Activated CD4-positive, alpha-beta T cell treated with anti-CD3 and anti-CD28 coated beads, Interleukin-2, amount 10 ng/mL, durations not matched to agents 7 days and 5 days (primary cell): ENCODE results near the gene RNASE4. TPM values are rescaled to one million over a fixed set of nuclear protein-coding genes. Genes with fewer than 3 reads are reported as not detected.
"Not testable (repeated sequence)": the region's sequence is repeated elsewhere in the genome, so short reads cannot be mapped to it uniquely, and the experiment has no call there.

ENCODE experiments used
- CTCF ChIA-PET: fragments of 350-600 bp; sonication (Branson Sonifier 250); formaldehyde crosslinking; loops from one replicate; lab custom pipeline; 2021; ENCODE audit warnings: antibody characterized with exemption; lab: Charles Lee
- POLR2A ChIA-PET: fragments of 350-600 bp; sonication (Branson Sonifier 250); formaldehyde crosslinking; loops from one replicate; lab custom pipeline; 2021; ENCODE audit warnings: antibody characterized with exemption; lab: Charles Lee
- DNase-seq: peaks from one replicate; pipeline ENCODE4 v3.0.0-alpha.2; 2020
- H3K27ac Mint-ChIP-seq: one replicate; pipeline ENCODE4 v1.8.0; 2021; ENCODE audit warnings: mild to moderate bottlenecking, moderate library complexity, mixed read lengths
- H3K27me3 Mint-ChIP-seq: one replicate; pipeline ENCODE4 v1.8.0; 2021; ENCODE audit warnings: mixed read lengths
- H3K36me3 Mint-ChIP-seq: one replicate; pipeline ENCODE4 v1.8.0; 2021; ENCODE audit warnings: low read depth, mixed read lengths
- H3K4me1 Mint-ChIP-seq: one replicate; pipeline ENCODE4 v1.8.0; 2021; ENCODE audit warnings: mixed read lengths
- H3K4me3 Mint-ChIP-seq: one replicate; pipeline ENCODE4 v1.8.0; 2021; ENCODE audit warnings: mild to moderate bottlenecking, moderate library complexity, mixed read lengths
- H3K9me3 Mint-ChIP-seq: one replicate; pipeline ENCODE4 v1.8.0; 2021; ENCODE audit warnings: mixed read lengths
- total RNA-seq, 2 experiments: library from RNA; stranded (reverse); gene quantifications; one replicate each; pipeline ENCODE4 v1.2.3, GENCODE V29; 2021

Gene RNASE4
- total RNA-seq, 2 experiments from 2014 or later, result 0.92 to 1.4 TPM

DNA sequence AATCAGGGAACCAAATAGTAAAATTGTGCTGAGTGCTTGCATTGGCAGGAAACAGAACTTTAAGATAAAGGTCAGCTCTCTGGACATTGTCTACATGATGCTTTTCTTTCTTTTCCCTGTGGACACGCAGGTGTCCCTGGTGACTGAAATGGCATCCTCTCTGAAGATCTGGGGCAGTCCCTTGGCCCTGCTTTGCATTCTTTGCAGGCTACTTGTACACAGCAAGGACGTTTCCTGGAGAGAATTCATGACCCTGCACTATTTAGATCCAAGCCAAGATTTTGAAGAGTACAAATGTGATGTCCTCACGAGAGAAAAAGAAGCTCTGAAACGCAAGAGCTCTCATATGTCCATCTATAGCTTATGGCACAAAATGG is 50.1 kb downstream of the RNASE4 start:
- ChIA-PET CTCF (no interaction called here), POLR2A (no interaction called here)
- no peak for DNase-seq
- Mint-ChIP-seq H3K4me1 (no peaks in the 10 kb centered on the region), H3K36me3 (no peaks in the 10 kb centered on the region), H3K27ac (no peak overlapping the region), H3K27me3 (peaks cover 4% of the 10 kb centered on the region), H3K9me3 (no peaks in the 10 kb centered on the region), H3K4me3 (no peak overlapping the region)

DNA sequence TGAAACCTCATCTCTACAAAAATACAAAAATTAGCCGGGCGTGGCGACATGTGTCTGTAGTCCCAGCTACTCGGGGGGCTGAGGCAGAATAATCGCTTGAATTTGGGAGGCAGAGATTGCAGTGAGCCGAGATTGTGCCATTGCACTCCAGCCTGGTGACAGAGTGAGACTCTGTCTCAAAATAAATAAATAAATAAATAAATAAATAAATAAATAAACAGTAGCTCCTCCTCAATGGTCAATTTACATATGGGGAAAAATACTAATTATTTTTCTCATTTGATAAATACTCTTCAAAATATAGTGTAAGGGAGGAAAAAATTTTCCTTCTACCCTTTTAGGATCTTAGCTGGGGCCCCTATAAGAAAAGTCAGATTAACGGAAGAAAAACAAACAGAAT is 53.9 kb downstream of the RNASE4 start:
- H3K27me3 Mint-ChIP-seq, POLR2A ChIA-PET, H3K36me3 Mint-ChIP-seq, H3K27ac Mint-ChIP-seq, H3K9me3 Mint-ChIP-seq, H3K4me1 Mint-ChIP-seq, H3K4me3 Mint-ChIP-seq, CTCF ChIA-PET, DNase-seq: not testable (repeated sequence)

DNA sequence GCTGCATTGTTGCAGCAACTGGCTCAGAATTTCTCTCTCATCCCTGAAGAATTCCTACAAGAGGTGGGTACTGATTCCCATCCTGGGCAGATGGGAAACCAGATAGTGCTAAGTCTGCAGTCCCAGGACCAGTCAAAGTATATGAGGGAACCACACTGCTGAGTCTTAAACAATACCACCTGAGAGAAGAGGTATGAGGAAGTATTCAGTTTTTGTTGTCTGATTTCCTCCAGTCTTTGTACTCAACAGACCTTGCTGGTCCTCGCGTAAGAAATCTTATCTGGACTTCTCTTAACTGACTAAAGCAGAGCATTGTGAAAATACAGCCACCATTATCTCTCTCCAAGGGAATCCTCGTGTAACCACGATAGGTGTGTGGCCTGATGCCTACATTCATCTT is 57.8 kb downstream of the RNASE4 start:
- no peaks in the 10 kb centered on the region for H3K4me1 Mint-ChIP-seq
- H3K9me3 Mint-ChIP-seq, result no peaks in the 10 kb centered on the region
- POLR2A ChIA-PET, result no interaction called here
- CTCF ChIA-PET, result interaction anchor here (0.6 to 0.7 kb wide), 2 partner anchors 16 to 64 kb away, joined by 4 to 5 read pairs; no protein-coding TSS in a partner anchor
- DNase-seq, result no peak
- peaks cover 2% of the 10 kb centered on the region for H3K27me3 Mint-ChIP-seq
- no peak overlapping the region for H3K27ac Mint-ChIP-seq
- H3K4me3 Mint-ChIP-seq, result no peak overlapping the region
- no peaks in the 10 kb centered on the region for H3K36me3 Mint-ChIP-seq

DNA sequence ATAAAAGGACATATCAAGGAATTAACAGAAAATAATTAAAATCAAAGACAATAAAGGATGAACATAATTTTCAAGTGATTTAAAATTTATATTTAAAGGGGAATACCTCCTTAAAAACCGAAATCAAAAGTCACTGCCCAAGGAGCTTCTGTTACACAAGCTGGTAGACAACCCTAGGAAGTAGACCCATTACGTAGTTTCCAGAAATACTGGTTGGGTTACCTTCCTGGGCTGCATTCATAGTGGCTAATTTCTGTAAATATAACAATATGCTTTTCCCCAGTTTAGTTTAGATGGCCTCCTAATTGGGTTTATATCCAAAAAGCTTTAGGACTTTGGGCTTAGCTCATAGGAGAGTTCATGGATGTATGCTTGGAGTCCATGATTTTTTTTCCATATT is 59.2 kb downstream of the RNASE4 start:
- H3K27me3 Mint-ChIP-seq, result peaks cover 1% of the 10 kb centered on the region
- CTCF ChIA-PET, result no interaction called here
- no peaks in the 10 kb centered on the region for H3K9me3 Mint-ChIP-seq
- no peaks in the 10 kb centered on the region for H3K36me3 Mint-ChIP-seq
- no peaks in the 10 kb centered on the region for H3K4me1 Mint-ChIP-seq
- DNase-seq, result no peak
- POLR2A ChIA-PET, result no interaction called here
- H3K4me3 Mint-ChIP-seq, result no peak overlapping the region
- H3K27ac Mint-ChIP-seq, result no peak overlapping the region

DNA sequence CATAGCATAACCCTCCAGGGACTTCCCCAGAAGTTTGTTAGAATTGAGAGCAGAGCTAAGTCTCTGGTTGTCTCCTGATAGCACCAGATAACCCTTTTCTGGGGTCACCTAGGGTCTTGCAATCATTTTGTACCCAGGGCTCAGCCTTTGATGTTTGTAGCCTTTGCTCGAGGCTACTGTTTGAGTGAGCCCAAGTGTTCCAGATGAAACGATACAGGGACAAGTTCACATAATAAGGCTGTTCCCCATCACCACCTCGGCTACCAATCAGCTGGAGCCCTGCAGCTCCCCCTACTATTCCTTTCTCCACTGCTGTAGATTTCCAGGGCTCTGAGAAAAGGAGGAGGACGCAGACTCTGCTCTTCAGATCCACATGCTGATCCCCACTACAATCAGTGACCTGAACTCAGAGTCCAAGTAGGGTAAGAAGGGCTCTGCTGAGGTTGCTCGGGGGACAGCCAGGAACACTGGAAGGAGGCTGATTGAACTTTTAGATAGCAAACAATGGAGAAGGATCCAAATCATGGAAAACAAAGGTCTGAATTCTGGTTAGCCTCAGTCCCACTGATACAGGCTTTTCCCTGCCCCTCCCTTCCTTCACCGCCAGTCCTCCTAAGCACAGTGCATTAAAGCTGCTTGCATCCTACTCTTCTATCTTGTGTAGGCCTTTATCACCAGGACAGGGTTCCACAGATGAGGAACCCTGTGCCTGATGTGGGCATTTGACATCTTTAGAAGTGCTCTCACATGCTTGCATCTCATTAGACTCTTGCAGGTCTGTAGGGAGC is 61.4 kb downstream of the RNASE4 start, which contains the start of gene EDDM3A:
TSS of gene EDDM3A (plus strand) at position 317 of the 788 bp plus-strand sequence. CDS start 1,694 bp downstream, outside the sequence.
- POLR2A ChIA-PET, result interaction anchor here (0.6 kb wide), 1 partner anchor 394 kb away, joined by 6 read pairs; no protein-coding TSS in a partner anchor

DNA sequence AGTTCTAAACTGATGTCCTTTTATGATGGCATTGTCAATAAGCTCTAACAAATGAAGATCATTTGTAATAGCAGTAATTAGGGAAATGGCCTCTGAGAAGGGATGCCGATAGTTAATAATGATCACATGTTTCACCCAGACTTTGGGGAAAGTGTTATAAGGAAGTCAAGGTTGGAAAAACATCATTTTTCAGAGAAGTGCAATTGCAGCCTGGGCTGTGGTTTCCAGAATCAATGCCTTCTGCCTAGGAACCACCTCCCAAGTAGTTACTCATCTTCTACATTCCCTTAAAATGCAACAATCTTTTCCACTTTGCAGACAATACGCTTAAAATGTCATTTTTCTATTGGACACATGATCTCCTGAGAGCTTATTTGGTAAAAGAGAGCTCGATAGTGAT is 62.2 kb downstream of the RNASE4 start:
- Mint-ChIP-seq H3K4me3 (no peak overlapping the region), H3K36me3 (peaks cover 2% of the 10 kb centered on the region), H3K4me1 (no peaks in the 10 kb centered on the region), H3K27ac (no peak overlapping the region), H3K27me3 (no peaks in the 10 kb centered on the region), H3K9me3 (peaks cover 1% of the 10 kb centered on the region)
- CTCF ChIA-PET, result interaction anchor here (0.6 to 1.7 kb wide), 2 partner anchors 12 to 127 kb away, joined by 3 to 5 read pairs; no protein-coding TSS in a partner anchor
- DNase-seq, result no peak
- POLR2A ChIA-PET, result interaction anchor here (0.6 kb wide), 1 partner anchor 71 kb away, joined by 3 read pairs; no protein-coding TSS in a partner anchor

More for the DNA sequence above, 61.4 kb downstream of the RNASE4 start, which contains the start of gene EDDM3A:
- no peaks in the 10 kb centered on the region for H3K9me3 Mint-ChIP-seq
- no peak within 1 kb of the TSS for H3K27ac Mint-ChIP-seq
- peaks cover 2% of the 10 kb centered on the region for H3K36me3 Mint-ChIP-seq
- DNase-seq, result no peak
- H3K4me1 Mint-ChIP-seq, result no peaks in the 10 kb centered on the region
- no peak within 1 kb of the TSS for H3K4me3 Mint-ChIP-seq
- CTCF ChIA-PET, result interaction anchor here (1.7 kb wide), 1 partner anchor 12 kb away, joined by 5 read pairs; no protein-coding TSS in a partner anchor
- H3K27me3 Mint-ChIP-seq, result no peaks in the 10 kb centered on the region

DNA sequence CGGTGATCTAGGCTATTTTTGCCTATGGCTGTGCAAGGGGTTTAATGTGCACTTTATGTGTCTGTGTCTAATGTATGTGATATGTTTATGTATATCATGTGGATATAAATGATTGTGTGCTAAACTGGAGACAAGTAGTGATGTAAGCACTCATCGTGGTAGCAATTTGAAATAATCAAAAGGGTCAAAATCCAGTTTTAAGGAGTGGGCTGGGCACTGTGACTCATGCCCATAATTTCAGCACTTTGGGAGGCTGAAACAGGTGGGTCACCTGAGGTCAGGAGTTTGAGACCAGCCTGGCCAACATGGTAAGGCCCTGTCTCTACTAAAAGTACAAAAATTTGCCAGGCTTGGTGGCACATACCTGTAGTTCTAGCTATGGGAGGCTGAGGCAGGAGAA is 64.1 kb downstream of the RNASE4 start:
- peaks cover 2% of the 10 kb centered on the region for H3K36me3 Mint-ChIP-seq
- POLR2A ChIA-PET, result no interaction called here
- no peak overlapping the region for H3K4me3 Mint-ChIP-seq
- DNase-seq, result no peak
- CTCF ChIA-PET, result no interaction called here
- no peaks in the 10 kb centered on the region for H3K4me1 Mint-ChIP-seq
- H3K9me3 Mint-ChIP-seq, result peaks cover 13% of the 10 kb centered on the region
- peaks cover 2% of the 10 kb centered on the region for H3K27me3 Mint-ChIP-seq
- no peak overlapping the region for H3K27ac Mint-ChIP-seq

DNA sequence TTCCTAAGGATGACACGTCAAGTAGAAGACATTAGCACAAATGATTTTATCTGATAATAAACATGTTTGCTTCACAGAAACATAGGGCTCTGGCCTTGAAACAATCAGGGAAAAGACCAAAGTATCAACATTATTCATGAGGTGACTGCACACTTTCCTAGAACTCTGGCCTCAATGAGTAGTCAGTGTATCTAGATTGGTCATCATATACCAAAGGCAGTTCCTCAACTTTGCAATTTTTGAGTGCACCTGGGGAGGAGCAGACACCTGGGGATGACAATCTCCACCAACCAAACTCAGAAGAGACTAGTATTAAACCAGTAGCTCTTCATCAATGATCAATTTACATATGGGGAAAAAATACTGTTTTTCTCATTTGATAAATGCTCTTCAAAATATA is 65.8 kb downstream of the RNASE4 start:
- ChIA-PET POLR2A (no interaction called here), CTCF (no interaction called here)
- peaks cover 14% of the 10 kb centered on the region for H3K9me3 Mint-ChIP-seq
- no peak overlapping the region for H3K27ac Mint-ChIP-seq
- H3K4me3 Mint-ChIP-seq, result no peak overlapping the region
- peaks cover 2% of the 10 kb centered on the region for H3K36me3 Mint-ChIP-seq
- no peak for DNase-seq
- no peaks in the 10 kb centered on the region for H3K4me1 Mint-ChIP-seq
- peaks cover 4% of the 10 kb centered on the region for H3K27me3 Mint-ChIP-seq

Other genes starting within 250 kb of the RNASE4 start
- under 1 TPM; 0.15 to 0.17 TPM for gene KLHL33, start 248.4 kb upstream of the RNASE4 start, total RNA-seq
- gene OSGEP, start 229.7 kb upstream of the RNASE4 start, total RNA-seq, result 10 to 100 TPM; 58.5 to 59.8 TPM
- 100 to 1,000 TPM; 131 to 144 TPM for gene APEX1, start 229.3 kb upstream of the RNASE4 start, total RNA-seq
- gene PIP4P1, start 223.1 kb upstream of the RNASE4 start, total RNA-seq, result 10 to 100 TPM; 33.9 to 40.8 TPM
- gene PNP, start 215.2 kb upstream of the RNASE4 start, total RNA-seq, result 100 to 1,000 TPM; 178 to 183 TPM
- under 1 TPM; 0.23 to 0.40 TPM for gene RNASE10, start 179.0 kb upstream of the RNASE4 start, total RNA-seq
- not detected for gene RNASE9, start 123.5 kb upstream of the RNASE4 start, total RNA-seq
- not detected for gene RNASE11, start 96.6 kb upstream of the RNASE4 start, total RNA-seq
- not detected for gene RNASE12, start 93.2 kb upstream of the RNASE4 start, total RNA-seq
- gene OR6S1, start 42.9 kb upstream of the RNASE4 start, total RNA-seq, result not detected
- 1 to 10 TPM in 1 of 2 experiments, under 1 TPM in 1; 0.89 to 1.6 TPM for gene ANG, start 4.2 kb downstream of the RNASE4 start, total RNA-seq
- gene EDDM3A, start 61.3 kb downstream of the RNASE4 start, total RNA-seq, result not detected
- gene EDDM3B, start 83.8 kb downstream of the RNASE4 start, total RNA-seq, result not detected
- 1 to 10 TPM; 2.4 TPM for gene RNASE6, start 96.7 kb downstream of the RNASE4 start, total RNA-seq
- gene RNASE1, start 118.3 kb downstream of the RNASE4 start, total RNA-seq, result not detected
- not detected for gene RNASE3, start 206.8 kb downstream of the RNASE4 start, total RNA-seq